ENCODE results near the gene PTGS2.

Gene PTGS2

GRCh38 chr1:186680245-186681061 lies at the start of gene PTGS2:
PTGS2 (minus strand) TSS chr1:186680423; CDS start chr1:186680290, 133 bp downstream.
- DNase-seq (ENCODE audit: low read depth in 2 of 2): peak in 1 of 2 donors; percentile 9

GRCh38 chr1:186722711-186723309 lies 42.6 kb upstream of the PTGS2 start:
- DNase-seq (ENCODE audit: low read depth in 2 of 2): no peak

- DNase-seq (ENCODE audit: low read depth in 2 of 2): no peak
Measured at GRCh38 chr1:186717286-186717685, 37.1 kb upstream of the PTGS2 start.

- DNase-seq (ENCODE audit: low read depth in 2 of 2): no peak
Measured at GRCh38 chr1:186715887-186716809, 35.9 kb upstream of the PTGS2 start.

- DNase-seq (ENCODE audit: low read depth in 2 of 2): no peak
Measured at GRCh38 chr1:186710696-186711095, 30.5 kb upstream of the PTGS2 start.

- no peak for DNase-seq (ENCODE audit: low read depth in 2 of 2)
Measured at GRCh38 chr1:186708694-186709097, 28.5 kb upstream of the PTGS2 start.

GRCh38 chr1:186703209-186703766 lies 23.1 kb upstream of the PTGS2 start:
- no peak for DNase-seq (ENCODE audit: low read depth in 2 of 2)

- no peak for DNase-seq (ENCODE audit: low read depth in 2 of 2)
Measured at GRCh38 chr1:186700722-186701121, 20.5 kb upstream of the PTGS2 start.

- no peak for DNase-seq (ENCODE audit: low read depth in 2 of 2)
Measured at GRCh38 chr1:186699519-186699918, 19.3 kb upstream of the PTGS2 start.

GRCh38 chr1:186689907-186690306 lies 9.7 kb upstream of the PTGS2 start:
- no peak for DNase-seq (ENCODE audit: low read depth in 2 of 2)

- no peak for DNase-seq (ENCODE audit: low read depth in 2 of 2)
Measured at GRCh38 chr1:186689376-186689775, 9.2 kb upstream of the PTGS2 start.

- no peak for DNase-seq (ENCODE audit: low read depth in 2 of 2)
Measured at GRCh38 chr1:186683652-186684410, 3.6 kb upstream of the PTGS2 start.

- no peak for DNase-seq (ENCODE audit: low read depth in 2 of 2)
Measured at GRCh38 chr1:186682736-186683135, 2.5 kb upstream of the PTGS2 start.

GRCh38 chr1:186681801-186682200 lies 1.6 kb upstream of the PTGS2 start:
- no peak for DNase-seq (ENCODE audit: low read depth in 2 of 2)

- no peak for DNase-seq (ENCODE audit: low read depth in 2 of 2)
Measured at GRCh38 chr1:186681121-186681520, 898 bp upstream of the PTGS2 start.

GRCh38 chr1:186679924-186680244 lies 339 bp downstream of the PTGS2 start:
- no peak for DNase-seq (ENCODE audit: low read depth in 2 of 2)

GRCh38 chr1:186678155-186678554 lies 2.1 kb downstream of the PTGS2 start:
- no peak for DNase-seq (ENCODE audit: low read depth in 2 of 2)

- DNase-seq (ENCODE audit: low read depth in 2 of 2): no peak
Measured at GRCh38 chr1:186672596-186672995, 7.6 kb downstream of the PTGS2 start.

GRCh38 chr1:186672131-186672530 lies 8.1 kb downstream of the PTGS2 start:
- DNase-seq (ENCODE audit: low read depth in 2 of 2): no peak

- no peak for DNase-seq (ENCODE audit: low read depth in 2 of 2)
Measured at GRCh38 chr1:186671136-186671825, 8.9 kb downstream of the PTGS2 start.
